DMS79 (cell line): Measurements from ENCODE around the gene CCDC179.

Experiments
- DNase-seq: peaks from one replicate; lab custom pipeline; 2025; lab: John Stamatoyannopoulos, UW

The CCDC179 gene

GRCh38 chr11:22860241-22860640, at the start of gene CCDC179:
Gene CCDC179, minus strand, starts transcription at chr11:22860474. Its CDS starts 53 bp downstream, at chr11:22860421.
- no peak for DNase-seq

- no peak for DNase-seq
Observed at GRCh38 chr11:22903782-22904181, 43.5 kb upstream of the CCDC179 start.

GRCh38 chr11:22901603-22902002, 41.3 kb upstream of the CCDC179 start:
- DNase-seq = no peak

GRCh38 chr11:22900764-22901486, 40.7 kb upstream of the CCDC179 start:
- DNase-seq = no peak

- DNase-seq = no peak
Observed at GRCh38 chr11:22898036-22898435, 37.8 kb upstream of the CCDC179 start.

GRCh38 chr11:22890227-22890626, 30.0 kb upstream of the CCDC179 start:
- DNase-seq = no peak

GRCh38 chr11:22884217-22884616, 23.9 kb upstream of the CCDC179 start:
- no peak for DNase-seq

- no peak for DNase-seq
Observed at GRCh38 chr11:22879630-22880029, 19.4 kb upstream of the CCDC179 start.

GRCh38 chr11:22878604-22879003, 18.3 kb upstream of the CCDC179 start:
- no peak for DNase-seq

- DNase-seq = no peak
Observed at GRCh38 chr11:22878039-22878438, 17.8 kb upstream of the CCDC179 start.

GRCh38 chr11:22875869-22876473, 15.7 kb upstream of the CCDC179 start:
- DNase-seq = peak; percentile 76

GRCh38 chr11:22869325-22869724, 9.1 kb upstream of the CCDC179 start:
- no peak for DNase-seq

GRCh38 chr11:22859756-22860155, 518 bp downstream of the CCDC179 start:
- DNase-seq = no peak

GRCh38 chr11:22851477-22851876, 8.8 kb downstream of the CCDC179 start:
- DNase-seq = no peak

GRCh38 chr11:22846726-22847125, 13.5 kb downstream of the CCDC179 start:
- no peak for DNase-seq

- no peak for DNase-seq
Observed at GRCh38 chr11:22832315-22833015, 27.8 kb downstream of the CCDC179 start.

GRCh38 chr11:22830082-22830414, 30.2 kb downstream of the CCDC179 start:
- no peak for DNase-seq

GRCh38 chr11:22829231-22830081, 30.8 kb downstream of the CCDC179 start, which contains the start of gene SVIP:
Gene SVIP, minus strand, starts transcription at chr11:22829801. Its CDS starts 53 bp downstream, at chr11:22829748.
- peak; percentile 90 for DNase-seq

- DNase-seq = no peak
Observed at GRCh38 chr11:22828373-22828772, 31.9 kb downstream of the CCDC179 start.

- DNase-seq = no peak
Observed at GRCh38 chr11:22822203-22822602, 38.1 kb downstream of the CCDC179 start.

GRCh38 chr11:22809893-22810292, 50.4 kb downstream of the CCDC179 start:
- DNase-seq = no peak

- DNase-seq = no peak
Observed at GRCh38 chr11:22808571-22809197, 51.6 kb downstream of the CCDC179 start.
